HG03103 (cell line): ENCODE data around the gene ST6GALNAC5.
"Not testable (repeated sequence)": the region's sequence is repeated elsewhere in the genome, so short reads cannot be mapped to it uniquely, and the experiment has no call there.

Experiments used
- ATAC-seq: cut with Tn5 transposase; IDR thresholded peaks from one replicate; pipeline ENCODE4 v1.9.1; 2021; ENCODE audit warnings: low read depth; ENCODE audit not compliant: unreplicated experiment

Gene ST6GALNAC5

DNA sequence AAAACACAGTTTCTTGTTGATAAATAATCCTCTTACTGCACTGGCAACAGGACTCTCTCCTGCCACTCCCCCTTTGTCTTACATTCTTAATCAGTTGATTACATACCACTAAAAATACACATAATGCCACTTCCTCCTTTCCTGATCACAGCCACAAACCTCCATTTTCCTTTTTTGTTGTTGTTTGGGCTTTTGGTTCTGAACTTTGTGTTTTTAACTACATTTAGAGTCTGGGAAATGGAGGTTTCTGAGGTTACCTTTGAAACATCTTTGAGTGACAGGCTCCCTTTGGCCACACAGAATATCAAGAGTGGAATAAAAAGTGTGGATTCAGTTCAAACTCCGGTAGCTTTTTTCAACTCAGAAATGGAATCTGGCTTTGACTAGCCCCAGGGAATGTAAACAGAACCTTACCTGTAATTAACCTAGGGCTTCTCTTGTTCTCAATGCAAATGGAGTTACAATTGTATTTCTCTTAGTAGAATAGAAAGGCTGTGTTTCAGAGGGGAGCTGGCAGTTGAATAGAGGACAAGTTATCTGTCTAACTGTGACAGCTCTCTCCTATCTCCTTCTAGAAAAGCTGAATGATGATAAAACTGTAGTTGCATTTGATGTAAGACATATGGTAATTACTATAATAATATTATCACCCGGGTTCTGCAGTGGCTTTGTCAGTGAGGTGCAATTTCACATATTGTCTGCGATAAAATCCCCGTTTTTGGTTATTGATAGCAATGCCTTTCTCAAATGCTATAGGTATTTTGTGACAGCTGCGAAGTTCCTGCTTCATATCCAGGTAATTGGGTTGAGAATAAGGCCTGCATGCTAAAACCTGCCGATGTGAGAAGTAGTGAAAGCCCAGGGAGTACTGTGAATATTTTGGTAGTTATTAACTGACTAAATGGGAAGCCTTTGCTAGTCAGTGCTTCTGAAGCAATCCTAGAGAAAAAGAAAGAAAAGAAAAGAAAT lies 66.9 kb downstream of the ST6GALNAC5 start:
- ATAC-seq = no peak

DNA sequence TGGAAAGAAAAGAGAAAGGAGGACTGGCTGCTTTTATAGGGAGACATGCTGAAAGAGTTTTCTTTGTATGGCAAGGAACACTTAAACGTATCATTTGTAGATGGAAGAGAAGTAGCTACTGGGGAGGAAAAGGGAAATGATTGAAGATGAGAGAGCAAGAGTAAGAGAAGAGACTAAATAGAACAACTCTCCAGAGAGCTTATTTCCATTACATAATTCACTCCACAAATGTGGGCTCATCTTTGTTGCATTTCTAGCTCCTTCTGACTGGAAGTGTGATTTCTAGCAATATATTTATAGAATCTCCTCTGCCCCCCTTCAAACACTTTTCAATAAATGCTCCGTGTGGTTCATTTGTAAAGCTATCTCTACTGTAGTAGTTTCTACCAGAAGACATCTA lies 71.0 kb downstream of the ST6GALNAC5 start:
- no peak for ATAC-seq

DNA sequence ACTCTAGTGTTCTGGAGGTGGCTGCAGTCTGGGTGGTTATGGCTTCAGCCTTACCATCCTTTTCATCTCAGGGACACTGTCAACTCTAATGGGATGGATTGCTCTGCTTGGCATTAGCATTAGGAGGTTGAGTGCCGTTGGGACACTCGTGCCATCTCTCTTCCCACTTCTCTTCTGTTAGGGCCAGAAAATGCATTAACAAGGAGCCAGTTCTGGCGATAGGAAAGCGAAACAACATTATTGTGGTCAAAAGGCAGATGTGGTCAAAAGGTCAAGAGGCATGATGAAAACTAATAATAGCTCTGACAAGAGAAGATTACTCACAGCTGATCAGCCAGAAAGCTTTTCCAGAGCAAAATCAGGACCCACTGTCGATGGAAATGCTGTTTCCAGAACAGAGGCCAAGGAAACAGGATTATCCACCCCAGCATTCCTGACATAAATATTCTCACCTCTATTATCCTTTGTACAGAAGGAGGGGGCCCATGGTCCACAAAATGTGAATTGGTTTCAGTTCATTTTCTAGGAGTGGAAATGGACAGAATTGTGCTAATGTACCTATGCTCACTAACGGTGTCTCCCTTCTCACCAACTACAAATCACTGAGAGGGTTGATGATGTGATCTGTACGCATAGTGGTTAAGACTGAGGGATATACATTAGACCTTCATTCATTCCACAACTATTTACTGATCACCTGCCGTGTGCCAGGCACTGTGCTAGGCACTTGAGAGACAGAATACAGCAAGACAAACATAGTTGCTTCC lies 72.0 kb downstream of the ST6GALNAC5 start:
- ATAC-seq = no peak

DNA sequence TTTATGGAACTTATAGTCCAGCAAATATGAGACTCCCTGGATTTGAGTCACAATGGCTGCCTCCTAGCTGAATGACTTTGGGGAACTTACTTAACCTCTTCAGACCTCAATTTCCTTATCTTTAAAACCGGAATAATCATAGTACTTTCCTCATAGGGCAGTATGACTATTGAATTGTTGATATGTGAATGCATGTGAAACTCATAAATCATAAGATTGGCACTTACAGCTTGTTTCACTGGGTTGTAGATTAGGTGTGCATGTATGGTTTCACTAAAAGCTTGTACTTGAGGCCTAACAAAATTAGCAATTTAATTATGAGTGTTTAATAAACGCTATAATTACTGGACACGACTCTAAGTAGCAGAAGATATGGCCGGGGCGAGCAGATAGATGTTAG lies 72.5 kb downstream of the ST6GALNAC5 start:
- ATAC-seq = no peak

DNA sequence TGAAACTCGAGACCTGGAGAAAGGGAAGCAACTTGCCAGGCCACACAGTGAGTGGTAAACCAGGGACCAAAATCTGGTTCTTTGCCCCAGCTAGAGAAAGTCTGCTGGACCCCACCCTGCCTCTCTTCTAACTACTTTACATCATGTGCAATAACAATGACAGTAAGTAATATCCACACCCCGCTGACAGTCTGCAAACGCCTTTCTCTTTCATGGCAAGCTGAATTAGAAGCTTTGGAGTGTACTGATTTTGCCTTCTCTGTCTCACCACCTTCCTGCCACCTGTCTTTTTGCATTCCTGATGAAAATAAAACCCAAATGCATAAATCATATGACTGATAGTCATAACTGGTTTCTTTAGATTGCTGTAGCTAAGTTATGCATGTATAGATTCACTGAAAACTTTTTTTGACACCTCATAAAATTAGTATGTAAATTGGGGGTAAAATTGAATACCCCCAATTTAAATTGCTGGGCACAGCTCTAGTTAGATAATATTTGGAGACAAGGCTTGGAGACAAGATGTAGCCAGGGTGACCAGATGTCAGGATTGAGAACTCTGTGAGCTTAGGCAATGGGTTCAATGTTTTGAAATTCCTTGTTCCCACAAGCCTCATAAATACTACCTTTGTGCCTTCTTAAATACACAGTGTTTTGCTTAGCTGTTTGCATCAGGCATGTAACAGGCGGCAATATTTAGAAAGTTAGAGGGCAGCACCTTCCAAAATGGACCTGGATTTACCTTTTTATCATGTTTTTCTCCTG lies 73.5 kb downstream of the ST6GALNAC5 start:
- ATAC-seq = no peak

DNA sequence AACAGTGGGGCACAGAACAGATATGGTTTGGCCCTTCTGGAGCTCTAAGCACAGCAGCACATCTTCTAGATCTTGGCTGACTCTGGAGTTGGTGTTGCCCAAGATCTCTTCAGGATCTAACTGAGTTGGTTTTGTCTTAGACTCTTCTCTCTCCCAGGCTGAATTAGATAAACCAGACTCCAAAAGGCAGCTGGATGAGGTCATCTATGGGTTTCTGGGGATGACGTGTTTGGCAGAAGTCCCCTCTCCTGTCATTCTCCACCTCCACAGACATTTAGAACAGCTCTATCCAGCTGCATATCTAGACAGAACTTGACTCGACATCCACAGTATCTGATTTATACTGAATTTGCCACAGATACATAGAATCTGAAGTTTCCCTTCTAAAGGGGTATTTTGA lies 75.3 kb downstream of the ST6GALNAC5 start:
- ATAC-seq = no peak

DNA sequence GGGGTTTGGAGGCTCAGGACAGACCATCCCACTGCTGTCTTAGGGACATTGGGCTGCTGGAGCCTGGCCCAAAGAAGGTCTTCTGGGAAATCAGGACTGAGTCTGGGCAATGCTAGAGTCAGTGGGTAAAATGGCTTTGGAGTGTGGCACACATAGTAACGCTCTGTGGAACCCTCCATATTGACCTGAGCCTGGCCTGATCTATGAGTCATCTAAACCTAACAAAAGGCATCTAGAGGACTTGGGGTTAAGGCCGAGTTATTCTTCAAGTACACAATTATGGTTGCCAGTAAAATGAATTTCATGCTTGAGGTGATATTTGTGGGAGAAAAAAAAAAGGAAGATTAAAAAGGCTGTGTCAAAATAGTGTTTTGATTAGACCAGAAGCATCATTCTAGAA lies 77.7 kb downstream of the ST6GALNAC5 start:
- ATAC-seq = no peak

DNA sequence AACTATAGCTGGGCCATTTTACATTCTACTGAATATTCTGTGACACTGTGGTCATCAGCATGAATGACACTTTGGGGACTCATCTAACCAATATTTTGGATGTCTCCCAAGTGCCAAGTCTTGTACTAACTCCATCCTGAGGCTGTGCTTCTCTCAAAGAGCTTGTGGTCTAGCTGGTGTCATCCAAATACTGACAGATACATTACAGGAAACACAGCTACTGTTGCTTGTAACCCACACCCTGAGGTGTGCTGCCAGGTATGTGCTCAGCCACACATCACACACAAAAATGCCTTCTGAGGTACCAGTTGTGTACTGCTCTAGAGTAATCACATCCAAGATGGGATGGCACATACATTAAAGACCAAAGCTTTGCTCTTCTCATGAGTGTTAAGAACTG lies 81.6 kb downstream of the ST6GALNAC5 start:
- no peak for ATAC-seq

DNA sequence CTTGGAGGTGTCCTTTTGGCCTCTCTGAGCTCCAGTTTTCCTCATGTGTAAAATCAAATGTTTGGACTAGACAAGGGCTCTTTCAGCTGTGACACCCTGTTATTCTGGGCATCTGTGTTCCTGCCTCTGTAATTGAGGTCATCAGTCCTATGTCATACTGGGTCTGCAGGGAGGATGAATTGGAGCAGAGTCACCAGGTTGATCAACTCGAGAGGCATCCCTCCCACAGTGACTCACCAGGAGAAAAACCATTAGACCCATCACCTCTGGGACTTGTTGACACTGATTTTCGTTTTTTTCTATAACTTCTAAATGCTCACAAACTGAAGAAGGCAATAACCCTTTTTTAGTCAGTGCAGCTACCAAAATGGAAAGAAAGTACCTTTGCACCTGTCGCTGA lies 82.2 kb downstream of the ST6GALNAC5 start:
- no peak for ATAC-seq

DNA sequence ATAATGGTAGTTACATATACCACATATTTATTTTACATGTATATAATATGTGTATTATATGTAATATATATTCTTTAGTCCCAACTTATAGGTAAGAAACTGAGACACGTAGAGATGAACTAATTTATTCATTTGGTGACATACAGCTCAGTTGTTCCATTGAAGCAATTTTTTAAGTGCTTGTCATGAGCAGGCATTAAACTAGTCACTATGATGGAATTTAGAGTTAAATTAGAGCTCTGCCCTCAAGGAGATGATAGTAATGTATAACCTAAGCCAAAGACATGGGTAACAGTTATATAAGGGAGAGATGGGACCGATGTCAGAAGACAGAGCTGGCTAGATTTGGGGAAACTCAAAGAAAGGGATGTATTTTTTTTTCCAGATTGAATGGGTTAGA lies 83.0 kb downstream of the ST6GALNAC5 start:
- no peak for ATAC-seq

DNA sequence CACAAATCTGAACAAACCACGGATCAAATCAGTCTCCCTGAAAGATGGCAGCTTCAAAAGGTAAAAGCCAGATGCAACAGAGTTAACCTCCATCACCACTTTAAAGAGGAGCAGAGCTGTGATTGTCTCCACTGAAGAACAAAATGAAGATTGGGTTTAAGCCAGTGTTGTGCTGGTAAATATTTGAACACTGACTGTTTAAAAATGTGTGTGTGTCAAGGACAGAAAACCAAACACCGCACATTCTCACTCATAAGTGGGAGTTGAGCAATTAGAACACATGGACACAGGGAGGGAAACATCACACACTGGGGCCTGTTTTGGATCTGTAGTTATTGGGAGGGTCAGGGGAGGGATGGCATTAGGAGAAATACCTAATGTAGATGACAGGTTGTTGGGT lies 83.9 kb downstream of the ST6GALNAC5 start:
- no peak for ATAC-seq

DNA sequence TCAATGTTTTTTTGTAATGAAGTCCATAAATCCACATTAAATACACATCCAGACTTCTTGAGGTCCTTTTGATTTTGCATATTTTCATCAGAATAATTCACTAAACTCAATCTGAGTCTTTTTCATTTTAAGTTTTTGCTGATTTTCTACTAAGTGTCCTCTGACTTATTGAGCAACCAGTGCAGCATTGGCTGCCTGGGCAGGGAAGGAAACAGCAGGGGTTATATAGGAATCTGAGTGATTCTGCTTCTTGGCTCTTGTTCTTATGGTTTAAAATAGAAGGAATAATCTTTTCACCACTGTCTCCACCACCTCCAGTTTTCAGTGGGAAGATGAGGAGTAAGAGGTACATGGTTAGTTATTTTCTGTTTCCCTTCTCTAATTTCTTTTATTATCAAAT lies 88.4 kb downstream of the ST6GALNAC5 start:
- ATAC-seq = no peak

DNA sequence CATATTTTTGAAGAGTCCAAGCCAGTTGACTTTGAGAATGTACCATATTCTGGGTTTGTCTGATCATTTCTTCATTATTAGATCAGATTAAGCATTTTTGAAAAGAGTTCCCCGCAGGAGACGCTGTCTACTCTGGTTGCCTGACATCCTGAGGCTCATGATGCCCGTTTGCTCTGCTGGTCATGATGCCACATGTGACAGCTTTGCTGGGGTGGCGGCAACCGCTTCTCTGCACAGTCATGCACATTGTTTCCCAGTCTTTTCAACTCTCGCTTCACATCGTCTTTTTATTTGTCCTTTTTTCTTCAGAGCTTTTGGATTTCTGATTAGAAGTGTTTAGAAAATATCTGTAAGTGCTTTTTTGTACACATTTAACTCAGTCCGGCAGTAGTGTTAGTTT lies 90.7 kb downstream of the ST6GALNAC5 start:
- no peak for ATAC-seq

DNA sequence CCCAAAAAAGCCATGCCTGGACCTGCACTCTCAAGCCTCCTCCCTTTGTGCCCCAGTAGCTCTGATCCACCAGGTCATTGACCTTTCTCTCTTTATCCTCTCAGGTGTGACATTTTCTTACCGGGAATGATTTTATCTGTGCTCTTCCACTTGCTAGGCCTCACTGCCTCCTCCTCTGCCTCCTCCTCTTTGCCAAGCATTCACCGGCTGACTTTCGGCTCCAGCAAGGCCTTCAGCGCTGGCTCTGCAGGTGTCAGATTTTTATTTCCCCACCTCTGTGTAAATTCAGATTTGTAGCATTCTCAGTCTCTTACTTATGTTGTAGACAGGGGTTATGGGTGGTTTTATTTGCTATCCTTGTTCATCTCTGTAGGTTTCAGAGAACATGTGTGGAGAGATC lies 91.5 kb downstream of the ST6GALNAC5 start:
- no peak for ATAC-seq

DNA sequence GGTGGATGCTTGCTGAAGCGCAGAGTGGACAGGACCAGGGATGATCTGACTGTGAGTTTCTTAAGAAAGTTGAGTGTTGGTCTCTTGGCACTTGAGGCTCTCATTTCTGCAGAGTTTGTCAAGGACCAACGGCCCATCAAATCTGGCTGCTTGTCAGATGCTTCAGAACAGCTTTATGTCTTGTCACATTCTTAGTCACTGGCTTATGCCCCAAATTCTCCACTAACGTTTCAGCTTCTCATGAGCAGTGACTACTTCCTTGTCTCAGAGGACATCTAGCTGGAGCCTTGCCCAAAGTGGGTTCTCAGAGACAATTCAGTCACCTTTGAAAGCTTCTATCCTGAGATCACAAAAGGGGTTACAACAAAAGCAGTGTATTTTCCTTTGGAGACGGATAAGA lies 92.3 kb downstream of the ST6GALNAC5 start:
- ATAC-seq = no peak

DNA sequence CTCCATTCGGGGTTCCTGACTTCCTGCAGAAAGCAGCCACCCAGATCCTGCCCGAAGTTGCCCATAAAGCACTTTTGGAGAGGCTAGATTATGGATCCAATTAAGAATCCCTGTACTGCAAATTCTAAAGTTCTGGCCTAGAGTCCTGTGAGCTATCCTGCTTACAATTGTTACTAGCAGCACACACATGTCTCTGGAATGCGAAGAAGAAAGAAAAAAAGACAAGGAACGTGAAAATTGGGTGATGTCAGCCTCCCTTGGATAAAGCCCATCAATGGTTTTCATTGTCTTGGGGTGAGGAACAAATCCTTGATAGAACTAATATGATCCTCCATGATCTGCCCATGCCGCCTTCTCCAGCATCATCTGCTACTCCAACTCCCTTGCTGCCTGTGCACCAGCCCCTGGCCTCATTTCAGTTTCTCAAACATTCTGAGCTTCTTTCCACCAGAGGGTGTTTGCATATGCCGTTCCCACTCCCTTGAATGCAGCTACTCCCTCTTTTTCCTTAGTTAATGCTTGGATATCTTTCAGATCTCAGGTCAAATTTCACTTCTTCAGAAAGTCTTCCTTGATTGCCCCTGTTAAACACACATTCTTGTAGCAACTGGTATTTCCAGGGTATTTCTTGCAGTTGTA lies 94.0 kb downstream of the ST6GALNAC5 start:
- no peak for ATAC-seq

DNA sequence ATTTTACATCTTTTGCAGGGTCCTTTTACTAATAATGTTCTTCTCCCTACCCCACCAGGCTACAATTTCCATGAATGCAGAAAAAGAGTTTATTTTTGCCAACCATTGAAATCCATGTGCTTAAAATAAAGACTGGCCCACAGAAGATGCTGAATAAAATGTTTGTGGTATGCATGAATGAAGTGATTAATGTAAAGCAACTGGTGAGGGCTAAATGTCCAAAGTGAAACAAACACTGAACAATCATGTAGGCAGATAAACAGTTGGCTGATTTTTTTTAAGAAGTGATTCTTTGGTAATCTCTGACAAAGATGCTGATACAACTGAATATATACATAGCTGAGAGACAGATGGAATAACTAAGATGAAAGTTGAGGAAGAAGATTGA lies 94.5 kb downstream of the ST6GALNAC5 start:
- no peak for ATAC-seq

DNA sequence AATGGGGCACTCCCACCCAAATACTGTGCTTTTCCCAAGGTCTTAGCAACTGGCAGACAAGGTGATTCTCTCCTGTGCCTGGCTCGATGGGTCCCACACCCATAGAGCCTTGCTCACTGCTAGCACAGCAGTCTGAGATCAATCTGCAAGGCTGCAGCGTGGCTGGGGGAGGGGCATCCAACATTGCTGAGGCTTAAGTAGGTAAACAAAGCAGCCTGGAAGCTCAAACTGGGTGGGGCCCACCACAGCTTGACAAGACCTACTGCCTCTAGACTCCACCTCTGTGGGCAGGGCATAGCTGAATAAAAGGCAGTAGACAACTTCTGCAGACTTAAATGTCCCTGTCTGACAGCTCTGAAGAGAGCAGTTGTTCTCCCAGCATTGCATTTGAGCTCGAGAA lies 114.0 kb downstream of the ST6GALNAC5 start:
- not testable (repeated sequence) for ATAC-seq

DNA sequence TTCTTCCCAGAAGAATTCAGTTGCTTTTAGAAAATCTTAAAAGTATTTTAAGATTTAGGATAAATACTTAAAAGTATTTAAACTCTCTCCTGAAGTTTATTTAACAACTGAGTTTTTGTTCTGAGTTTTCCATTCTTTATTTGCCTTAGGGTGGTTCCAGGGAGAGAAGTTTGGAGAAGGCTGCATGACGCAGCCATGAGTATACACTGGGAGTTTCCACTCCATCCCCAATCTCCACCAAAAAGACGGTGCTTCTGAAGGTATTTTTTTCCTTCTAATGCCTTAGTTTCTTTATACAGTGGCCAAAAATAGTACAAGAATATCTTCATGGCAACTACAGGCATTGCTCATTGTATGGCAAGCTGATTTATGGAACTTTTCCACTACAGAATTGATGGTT lies 122.7 kb downstream of the ST6GALNAC5 start:
- no peak for ATAC-seq

DNA sequence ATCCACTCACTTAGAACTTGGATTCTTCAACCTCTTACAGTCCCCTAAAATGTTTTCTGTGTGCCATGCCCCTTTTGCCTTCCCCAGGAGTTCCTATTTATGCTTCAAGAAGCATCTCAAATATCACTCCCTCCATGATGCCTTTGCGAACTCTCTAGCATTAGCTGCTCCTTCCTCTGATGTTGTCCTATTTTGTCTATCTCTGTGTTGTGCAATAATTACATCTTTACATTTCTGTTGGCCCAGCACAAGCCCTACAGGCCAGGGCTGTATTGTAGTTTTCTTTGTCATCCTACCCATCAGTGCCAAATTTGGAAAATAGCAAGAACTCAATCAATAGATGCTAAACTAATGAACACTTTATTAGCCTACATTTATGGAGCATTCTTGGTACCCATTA lies 125.8 kb downstream of the ST6GALNAC5 start:
- ATAC-seq = no peak
